ENCODE measurements around the gene CERS4. TPM values are rescaled to one million over a fixed set of nuclear protein-coding genes. Genes with fewer than 3 reads are reported as not detected.
"Not testable (repeated sequence)": the region's sequence is repeated elsewhere in the genome, so short reads cannot be mapped to it uniquely, and the experiment has no call there.

CERS4 gene
- total and polyA plus RNA-seq, 3 experiments from 2014 or later, result 13.3 to 21.9 (median 21.5) TPM

DNA sequence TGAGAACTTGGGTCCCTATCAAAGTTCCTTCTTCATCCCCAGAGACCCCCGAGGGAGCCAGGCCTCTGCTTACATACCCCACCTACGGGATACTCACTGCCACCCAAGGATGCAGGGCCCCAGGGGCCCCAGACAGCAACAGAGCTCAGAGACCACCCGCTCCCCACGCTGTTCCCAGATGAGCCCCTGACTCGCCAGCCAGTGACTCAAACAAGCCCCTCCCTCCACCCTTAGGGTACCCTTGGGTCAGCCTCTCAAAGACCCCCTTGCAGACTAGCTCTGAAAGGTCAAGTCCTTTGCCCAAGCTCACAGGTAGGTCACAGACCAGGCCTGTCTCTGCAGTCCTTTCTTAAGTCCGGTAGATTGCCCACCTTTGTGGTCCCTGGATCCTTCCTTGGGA is 53.3 kb downstream of the CERS4 start:
- CTCF ChIA-PET, result interaction anchor here (1.2 kb wide), 1 partner anchor 110 kb away, joined by 3 read pairs; no protein-coding TSS in a partner anchor

GRCh38 chr19:8264248-8264647 is 55.1 kb downstream of the CERS4 start:
- H3K4me3 Mint-ChIP-seq; POLR2A ChIA-PET; H3K4me3 ChIP-seq (ENCODE audit: low read length); H3K4me1 ChIP-seq (ENCODE audit: insufficient read depth, low read length); H3K9me3 Mint-ChIP-seq; H3K9me3 ChIP-seq (ENCODE audit: low read length); H3K27ac ChIP-seq (ENCODE audit: low read depth, low read length); DNase-seq; H3K27me3 Mint-ChIP-seq; H3K36me3 ChIP-seq (ENCODE audit: insufficient read depth, low read length); H3K27me3 ChIP-seq (ENCODE audit: insufficient read depth, low read length, poor library complexity, severe bottlenecking): not testable (repeated sequence)
- H3K36me3 Mint-ChIP-seq, result peaks cover 0 to 21% (median 0%) of the 10 kb centered on the region in 3 donors
- H3K4me1 Mint-ChIP-seq, result peaks cover 8 to 21% (median 9%) of the 10 kb centered on the region in 3 donors
- CTCF ChIA-PET, result interaction anchor here (1.2 kb wide), 2 partner anchors 8 to 11 kb away, joined by 3 read pairs; no protein-coding TSS in a partner anchor
- peak overlapping the region in 1 of 8 donors; percentile 54 for H3K27ac Mint-ChIP-seq

More for the DNA sequence above, 53.3 kb downstream of the CERS4 start:
- POLR2A ChIA-PET, result no interaction called here
- no peaks in the 10 kb centered on the region for H3K27me3 ChIP-seq (ENCODE audit: insufficient read depth, low read length, poor library complexity, severe bottlenecking)
- Mint-ChIP-seq H3K27ac (no peak overlapping the region), H3K4me1 (peaks cover 1 to 14% (median 4%) of the 10 kb centered on the region in 3 donors), H3K27me3 (no peaks in the 10 kb centered on the region), H3K9me3 (no peaks in the 10 kb centered on the region), H3K36me3 (peaks cover 0 to 28% (median 2%) of the 10 kb centered on the region in 3 donors), H3K4me3 (no peak overlapping the region)
- no peak for DNase-seq
- H3K9me3 ChIP-seq (ENCODE audit: low read length), result no peaks in the 10 kb centered on the region
- H3K27ac ChIP-seq (ENCODE audit: low read depth, low read length), result no peak overlapping the region
- no peaks in the 10 kb centered on the region for H3K36me3 ChIP-seq (ENCODE audit: insufficient read depth, low read length)
- H3K4me1 ChIP-seq (ENCODE audit: insufficient read depth, low read length), result no peaks in the 10 kb centered on the region
- H3K4me3 ChIP-seq (ENCODE audit: low read length), result no peak overlapping the region

DNA sequence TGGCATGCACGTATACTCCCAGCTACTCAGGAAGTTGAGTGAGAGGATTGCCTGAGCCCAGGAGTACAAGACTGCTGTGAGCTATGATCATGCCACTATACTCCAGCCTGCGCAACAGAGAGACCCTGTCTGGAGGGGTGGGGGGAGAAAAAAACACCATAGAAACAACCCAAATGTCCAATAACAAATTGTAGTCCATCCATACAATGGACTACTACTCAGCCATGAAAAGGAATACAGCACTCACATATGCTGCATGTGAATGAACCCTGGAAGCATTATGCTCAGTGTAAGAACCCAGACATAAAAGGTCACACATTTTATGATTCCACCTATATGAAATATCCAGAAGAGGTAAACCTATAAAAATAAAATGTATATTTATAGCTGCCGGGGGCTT is 56.7 kb downstream of the CERS4 start:
- Mint-ChIP-seq H3K36me3 (peaks cover 0 to 14% (median 0%) of the 10 kb centered on the region in 3 donors), H3K4me3 (peak overlapping the region in 1 of 7 donors; percentile 67), H3K27me3 (no peaks in the 10 kb centered on the region), H3K4me1 (peaks cover 12 to 23% (median 17%) of the 10 kb centered on the region in 3 donors), H3K9me3 (no peaks in the 10 kb centered on the region), H3K27ac (no peak overlapping the region)
- H3K36me3 ChIP-seq (ENCODE audit: insufficient read depth, low read length), result no peaks in the 10 kb centered on the region
- no peak overlapping the region for H3K4me3 ChIP-seq (ENCODE audit: low read length)
- DNase-seq, result no peak
- no peaks in the 10 kb centered on the region for H3K9me3 ChIP-seq (ENCODE audit: low read length)
- H3K27me3 ChIP-seq (ENCODE audit: insufficient read depth, low read length, poor library complexity, severe bottlenecking), result no peaks in the 10 kb centered on the region
- ChIA-PET POLR2A (interaction anchor here (0.7 kb wide), 1 partner anchor 9 kb away, joined by 4 read pairs; no protein-coding TSS in a partner anchor), CTCF (no interaction called here)
- no peak overlapping the region for H3K27ac ChIP-seq (ENCODE audit: low read depth, low read length)
- H3K4me1 ChIP-seq (ENCODE audit: insufficient read depth, low read length), result peaks cover 7% of the 10 kb centered on the region

- ChIA-PET POLR2A (interaction anchor here (1.1 kb wide), 1 partner anchor 51 kb away, joined by 4 read pairs; the partner anchor contains the start of genes NDUFA7 and RPS28), CTCF (interaction anchor here (1.8 to 3.0 kb wide), 2 partner anchors 13 to 84 kb away, joined by 10 read pairs; no protein-coding TSS in a partner anchor)
- Mint-ChIP-seq H3K27me3 (no peaks in the 10 kb centered on the region), H3K4me1 (peaks cover 12 to 20% (median 17%) of the 10 kb centered on the region in 3 donors), H3K4me3 (peak overlapping the region; percentile 91 to 99 (median 94)), H3K9me3 (no peaks in the 10 kb centered on the region), H3K27ac (peak overlapping the region; percentile 93 to 98 (median 96)), H3K36me3 (peaks cover 0 to 10% (median 0%) of the 10 kb centered on the region in 3 donors)
- Histone ChIP-seq H3K9me3 (ENCODE audit: low read length) (no peaks in the 10 kb centered on the region), H3K36me3 (ENCODE audit: insufficient read depth, low read length) (no peaks in the 10 kb centered on the region), H3K4me1 (ENCODE audit: insufficient read depth, low read length) (peaks cover 7% of the 10 kb centered on the region), H3K4me3 (ENCODE audit: low read length) (peak overlapping the region; percentile 79), H3K27ac (ENCODE audit: low read depth, low read length) (peak overlapping the region; percentile 63), H3K27me3 (ENCODE audit: insufficient read depth, low read length, poor library complexity, severe bottlenecking) (no peaks in the 10 kb centered on the region)
- DNase-seq, result no peak
Observed at GRCh38 chr19:8269724-8270123, 60.6 kb downstream of the CERS4 start.

DNA sequence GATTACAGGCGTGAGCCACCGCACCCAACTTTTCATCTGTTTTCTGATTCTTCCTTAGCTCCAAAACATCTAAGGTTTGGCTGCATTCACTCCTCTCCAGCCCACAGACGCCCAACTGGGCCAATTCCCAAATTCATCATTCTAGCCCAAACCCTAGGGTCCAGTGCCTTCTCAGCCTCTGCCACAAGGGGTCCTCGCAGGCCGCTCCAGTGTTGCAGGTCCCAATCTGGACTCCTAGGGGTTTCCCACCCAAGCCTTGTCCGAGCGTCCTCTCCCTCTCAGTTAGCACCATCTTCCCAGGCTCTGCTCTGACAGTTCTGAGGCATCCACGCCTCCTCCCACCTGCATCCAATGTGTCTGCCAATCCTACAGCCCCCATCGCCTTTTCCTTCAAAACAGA is 67.3 kb downstream of the CERS4 start:
- DNase-seq; H3K36me3 Mint-ChIP-seq; H3K27ac ChIP-seq (ENCODE audit: low read depth, low read length); H3K27ac Mint-ChIP-seq; H3K4me3 Mint-ChIP-seq; H3K27me3 Mint-ChIP-seq; H3K27me3 ChIP-seq (ENCODE audit: insufficient read depth, low read length, poor library complexity, severe bottlenecking); H3K9me3 Mint-ChIP-seq; H3K4me3 ChIP-seq (ENCODE audit: low read length); H3K4me1 Mint-ChIP-seq; H3K9me3 ChIP-seq (ENCODE audit: low read length); CTCF ChIA-PET; POLR2A ChIA-PET; H3K36me3 ChIP-seq (ENCODE audit: insufficient read depth, low read length); H3K4me1 ChIP-seq (ENCODE audit: insufficient read depth, low read length): not testable (repeated sequence)

GRCh38 chr19:8291337-8291736 is 82.2 kb downstream of the CERS4 start:
- H3K27me3 Mint-ChIP-seq; CTCF ChIA-PET; H3K4me3 Mint-ChIP-seq; DNase-seq; H3K9me3 ChIP-seq (ENCODE audit: low read length); H3K36me3 Mint-ChIP-seq; H3K4me1 Mint-ChIP-seq; H3K4me3 ChIP-seq (ENCODE audit: low read length); H3K27me3 ChIP-seq (ENCODE audit: insufficient read depth, low read length, poor library complexity, severe bottlenecking); H3K9me3 Mint-ChIP-seq; H3K27ac Mint-ChIP-seq; H3K4me1 ChIP-seq (ENCODE audit: insufficient read depth, low read length); H3K36me3 ChIP-seq (ENCODE audit: insufficient read depth, low read length); POLR2A ChIA-PET; H3K27ac ChIP-seq (ENCODE audit: low read depth, low read length): not testable (repeated sequence)

DNA sequence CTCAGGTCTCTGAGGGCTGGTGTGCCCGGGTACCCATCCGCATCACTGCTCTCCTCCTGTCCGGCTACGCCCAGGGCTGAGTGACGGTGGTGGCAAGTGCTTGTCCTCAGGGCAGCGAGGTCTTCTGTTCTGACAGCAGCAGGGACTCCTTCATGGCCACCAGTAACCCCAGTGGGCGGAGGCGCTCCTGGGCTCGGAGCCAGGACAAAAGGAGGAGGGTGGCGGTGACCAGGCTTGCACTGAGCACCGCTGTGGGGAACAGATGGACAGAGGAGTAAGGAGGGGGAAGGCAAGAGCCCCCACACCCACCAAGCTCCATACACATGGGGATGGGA is 93.2 kb downstream of the CERS4 start:
- Histone ChIP-seq H3K27ac (ENCODE audit: low read depth, low read length) (no peak overlapping the region), H3K27me3 (ENCODE audit: insufficient read depth, low read length, poor library complexity, severe bottlenecking) (no peaks in the 10 kb centered on the region), H3K4me1 (ENCODE audit: insufficient read depth, low read length) (peaks cover 13% of the 10 kb centered on the region), H3K36me3 (ENCODE audit: insufficient read depth, low read length) (no peaks in the 10 kb centered on the region), H3K4me3 (ENCODE audit: low read length) (no peak overlapping the region), H3K9me3 (ENCODE audit: low read length) (no peaks in the 10 kb centered on the region)
- H3K27ac Mint-ChIP-seq, result no peak overlapping the region
- POLR2A ChIA-PET, result no interaction called here
- no peaks in the 10 kb centered on the region for H3K9me3 Mint-ChIP-seq
- peak in 1 of 5 donors; percentile 17 for DNase-seq
- no peaks in the 10 kb centered on the region for H3K27me3 Mint-ChIP-seq
- H3K36me3 Mint-ChIP-seq, result peaks cover 0 to 17% (median 0%) of the 10 kb centered on the region in 3 donors
- CTCF ChIA-PET, result interaction anchor here (0.6 kb wide), 1 partner anchor 1103 kb away, joined by 3 read pairs; no protein-coding TSS in a partner anchor
- peaks cover 13 to 18% (median 16%) of the 10 kb centered on the region in 3 donors for H3K4me1 Mint-ChIP-seq
- no peak overlapping the region for H3K4me3 Mint-ChIP-seq

GRCh38 chr19:8302734-8303133 is 93.6 kb downstream of the CERS4 start:
- Mint-ChIP-seq H3K27ac (no peak overlapping the region), H3K4me3 (no peak overlapping the region), H3K4me1 (peaks cover 17 to 23% (median 20%) of the 10 kb centered on the region in 3 donors), H3K36me3 (peaks cover 0 to 18% (median 0%) of the 10 kb centered on the region in 3 donors), H3K9me3 (no peaks in the 10 kb centered on the region), H3K27me3 (no peaks in the 10 kb centered on the region)
- no peak overlapping the region for H3K27ac ChIP-seq (ENCODE audit: low read depth, low read length)
- H3K9me3 ChIP-seq (ENCODE audit: low read length), result no peaks in the 10 kb centered on the region
- H3K27me3 ChIP-seq (ENCODE audit: insufficient read depth, low read length, poor library complexity, severe bottlenecking), result no peaks in the 10 kb centered on the region
- H3K4me1 ChIP-seq (ENCODE audit: insufficient read depth, low read length), result peaks cover 17% of the 10 kb centered on the region
- DNase-seq, result peak in 1 of 5 donors; percentile 19
- no peak overlapping the region for H3K4me3 ChIP-seq (ENCODE audit: low read length)
- ChIA-PET CTCF (no interaction called here), POLR2A (interaction anchor here (0.6 kb wide), 1 partner anchor 511 kb away, joined by 3 read pairs; no protein-coding TSS in a partner anchor)
- no peaks in the 10 kb centered on the region for H3K36me3 ChIP-seq (ENCODE audit: insufficient read depth, low read length)
